D721Med (cell line): ENCODE measurements around the gene HIC1.

Experiments
- DNase-seq: peaks from one replicate; pipeline ENCODE4 v3.0.0; 2011; ENCODE audit warnings: low spot score; ENCODE audit not compliant: insufficient read length
- FAIRE-seq: peaks from 2 replicates; lab custom pipeline; 2011; peaks lifted over from hg19 to GRCh38; lab: Jason Lieb, UNC
- TF ChIP-seq, protein P1 (sequence below): IDR thresholded peaks from 2 replicates; pipeline ENCODE4 v1.5.1; 2012; ENCODE audit warnings: mild to moderate bottlenecking, control low read depth; ENCODE audit not compliant: insufficient read depth; ENCODE audit errors: missing control alignments

Gene HIC1

DNA sequence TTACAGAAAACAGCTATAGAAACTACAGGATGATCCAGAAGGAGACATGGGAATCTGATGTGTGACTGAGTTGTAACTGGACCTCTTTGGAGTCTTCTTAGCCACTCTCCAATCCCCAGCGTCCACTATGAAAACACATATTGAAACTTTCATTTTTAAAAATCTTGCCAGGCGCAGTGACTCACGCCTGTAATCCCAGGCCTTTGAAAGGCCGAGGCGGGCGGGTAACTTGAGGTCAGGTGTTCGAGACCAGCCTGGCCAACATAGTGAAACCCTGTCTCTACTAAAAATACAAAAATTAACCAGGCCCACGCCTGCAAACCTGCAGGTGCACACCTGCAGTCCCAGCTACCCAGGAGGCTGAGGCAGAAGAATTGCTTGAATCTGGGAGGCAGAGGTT is 53.3 kb downstream of the HIC1 start:
- DNase-seq (no peak), FAIRE-seq (no peak)
- TF ChIP-seq, protein P1, sequence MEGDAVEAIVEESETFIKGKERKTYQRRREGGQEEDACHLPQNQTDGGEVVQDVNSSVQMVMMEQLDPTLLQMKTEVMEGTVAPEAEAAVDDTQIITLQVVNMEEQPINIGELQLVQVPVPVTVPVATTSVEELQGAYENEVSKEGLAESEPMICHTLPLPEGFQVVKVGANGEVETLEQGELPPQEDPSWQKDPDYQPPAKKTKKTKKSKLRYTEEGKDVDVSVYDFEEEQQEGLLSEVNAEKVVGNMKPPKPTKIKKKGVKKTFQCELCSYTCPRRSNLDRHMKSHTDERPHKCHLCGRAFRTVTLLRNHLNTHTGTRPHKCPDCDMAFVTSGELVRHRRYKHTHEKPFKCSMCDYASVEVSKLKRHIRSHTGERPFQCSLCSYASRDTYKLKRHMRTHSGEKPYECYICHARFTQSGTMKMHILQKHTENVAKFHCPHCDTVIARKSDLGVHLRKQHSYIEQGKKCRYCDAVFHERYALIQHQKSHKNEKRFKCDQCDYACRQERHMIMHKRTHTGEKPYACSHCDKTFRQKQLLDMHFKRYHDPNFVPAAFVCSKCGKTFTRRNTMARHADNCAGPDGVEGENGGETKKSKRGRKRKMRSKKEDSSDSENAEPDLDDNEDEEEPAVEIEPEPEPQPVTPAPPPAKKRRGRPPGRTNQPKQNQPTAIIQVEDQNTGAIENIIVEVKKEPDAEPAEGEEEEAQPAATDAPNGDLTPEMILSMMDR, result no peak

DNA sequence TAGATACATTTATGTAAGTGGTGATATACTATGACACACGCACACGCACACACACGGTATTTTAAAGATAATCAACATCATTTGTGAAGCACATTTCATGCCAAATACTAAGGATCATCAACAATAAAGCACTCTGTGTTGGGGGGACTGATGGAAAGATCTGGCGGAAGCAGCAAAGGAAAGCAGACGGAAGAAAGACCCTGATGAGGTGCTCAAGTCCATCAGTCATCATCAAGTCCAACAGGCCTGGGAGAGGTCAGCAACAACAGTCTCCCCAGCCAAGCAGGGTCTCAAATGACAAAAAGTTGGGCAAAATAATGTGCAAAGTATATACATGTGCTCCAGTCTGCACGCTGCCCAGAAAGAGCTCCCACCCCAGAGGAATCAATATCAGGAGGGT is 55.5 kb downstream of the HIC1 start:
- TF ChIP-seq, protein P1, result no peak
- no peak for DNase-seq
- FAIRE-seq, result no peak

DNA sequence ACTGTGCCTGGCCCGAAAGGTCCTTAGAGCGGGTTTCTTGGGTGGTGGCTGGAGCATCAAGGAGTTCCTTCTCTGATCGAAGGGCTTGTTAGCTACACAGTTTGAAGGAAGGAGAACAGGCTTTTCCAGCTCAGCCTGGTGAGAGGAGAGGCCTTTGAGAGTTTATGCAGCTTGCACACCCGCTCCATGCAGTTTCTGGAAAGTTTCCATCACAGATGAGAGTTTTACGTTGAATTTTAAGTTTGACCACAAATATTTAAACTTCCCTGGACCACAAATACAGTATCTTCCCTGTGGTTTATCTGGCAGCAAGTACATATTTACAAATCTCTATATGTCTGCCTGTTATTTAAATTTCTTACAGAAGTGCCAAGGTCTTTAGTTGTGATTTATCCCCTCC is 56.8 kb downstream of the HIC1 start:
- DNase-seq, result no peak
- FAIRE-seq, result no peak

More for the DNA sequence above, 56.8 kb downstream of the HIC1 start:
- TF ChIP-seq, protein P1, result no peak
